ENCODE results near the gene PLS1. TPM values are rescaled to one million over a fixed set of nuclear protein-coding genes. Genes with fewer than 3 reads are reported as not detected.

The PLS1 gene
- total RNA-seq, 1 experiment from 2014 or later: 6.4 TPM

DNA sequence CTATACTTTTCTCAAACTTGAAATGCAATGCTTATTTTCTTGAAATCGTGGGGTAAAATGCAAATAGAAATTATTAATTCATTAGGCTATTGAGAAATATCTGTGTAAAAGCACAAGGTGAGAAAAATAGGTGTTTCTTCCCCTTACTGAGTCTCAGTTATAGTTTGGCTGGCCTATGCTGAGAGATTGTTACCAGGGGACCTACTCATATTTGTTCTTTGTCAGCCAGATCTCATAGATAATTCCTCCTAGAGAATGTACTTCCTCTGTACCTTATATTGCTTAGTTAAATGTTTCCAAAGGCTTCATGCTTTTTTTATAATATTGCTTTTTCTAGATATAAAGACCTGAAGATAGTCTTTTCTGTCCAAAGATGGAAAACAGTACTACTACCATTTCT is 67.7 kb downstream of the PLS1 start:
- Histone ChIP-seq H3K27ac (ENCODE audit: low read depth, low read length, poor library complexity, severe bottlenecking) (no peak overlapping the region), H3K36me3 (ENCODE audit: insufficient read depth, low read length, poor library complexity, severe bottlenecking) (no peaks in the 10 kb centered on the region), H3K4me3 (ENCODE audit: low read depth, low read length, poor library complexity, severe bottlenecking) (no peak overlapping the region), H3K27me3 (replicated peaks; ENCODE audit: insufficient read depth, low read depth, low read length, poor library complexity) (no peaks in the 10 kb centered on the region), H3K9me3 (ENCODE audit: low read depth, low read length, poor library complexity, severe bottlenecking) (no peaks in the 10 kb centered on the region), H3K4me1 (ENCODE audit: insufficient read depth, low read length, poor library complexity, severe bottlenecking) (no peaks in the 10 kb centered on the region)
- ChIA-PET POLR2A (ENCODE audit: low non-redundant PET) (no interaction called here), CTCF (no interaction called here)
- intact Hi-C loops (cut with micrococcal nuclease; ENCODE audit: unreplicated experiment): no loop called here
- no peak for TF ChIP-seq EZH2 (IDR thresholded peaks at IDR 0.05; ENCODE audit: borderline replicate concordance, low read depth, low read length, poor library complexity, severe bottlenecking)
- TF ChIP-seq, protein P1, sequence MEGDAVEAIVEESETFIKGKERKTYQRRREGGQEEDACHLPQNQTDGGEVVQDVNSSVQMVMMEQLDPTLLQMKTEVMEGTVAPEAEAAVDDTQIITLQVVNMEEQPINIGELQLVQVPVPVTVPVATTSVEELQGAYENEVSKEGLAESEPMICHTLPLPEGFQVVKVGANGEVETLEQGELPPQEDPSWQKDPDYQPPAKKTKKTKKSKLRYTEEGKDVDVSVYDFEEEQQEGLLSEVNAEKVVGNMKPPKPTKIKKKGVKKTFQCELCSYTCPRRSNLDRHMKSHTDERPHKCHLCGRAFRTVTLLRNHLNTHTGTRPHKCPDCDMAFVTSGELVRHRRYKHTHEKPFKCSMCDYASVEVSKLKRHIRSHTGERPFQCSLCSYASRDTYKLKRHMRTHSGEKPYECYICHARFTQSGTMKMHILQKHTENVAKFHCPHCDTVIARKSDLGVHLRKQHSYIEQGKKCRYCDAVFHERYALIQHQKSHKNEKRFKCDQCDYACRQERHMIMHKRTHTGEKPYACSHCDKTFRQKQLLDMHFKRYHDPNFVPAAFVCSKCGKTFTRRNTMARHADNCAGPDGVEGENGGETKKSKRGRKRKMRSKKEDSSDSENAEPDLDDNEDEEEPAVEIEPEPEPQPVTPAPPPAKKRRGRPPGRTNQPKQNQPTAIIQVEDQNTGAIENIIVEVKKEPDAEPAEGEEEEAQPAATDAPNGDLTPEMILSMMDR (conservative IDR thresholded peaks at IDR 0.05; ENCODE audit: low read depth, low read length): no peak
- no peak for DNase-seq (ENCODE audit: low spot score)
- no TSS peak for BruUV-seq (replicated peaks)

DNA sequence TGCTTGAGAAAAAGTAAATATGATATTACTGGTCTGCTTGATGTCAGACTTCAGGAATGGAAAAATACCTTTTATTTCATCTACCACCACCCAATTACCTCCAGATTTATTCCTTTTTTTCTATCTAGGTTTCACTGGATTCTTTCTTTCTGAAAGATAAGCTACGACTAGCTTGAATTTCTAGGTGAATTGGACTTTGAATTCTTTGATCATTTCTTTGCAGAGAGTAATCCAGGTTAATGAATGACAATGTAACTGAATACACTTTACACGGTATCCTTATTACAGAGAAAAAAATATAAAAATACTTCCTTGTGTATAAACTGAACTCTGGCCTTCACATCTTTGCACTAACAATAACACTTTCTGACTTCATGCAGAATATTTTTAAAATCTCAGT is 68.1 kb downstream of the PLS1 start:
- Histone ChIP-seq H3K4me3 (ENCODE audit: low read depth, low read length, poor library complexity, severe bottlenecking) (no peak overlapping the region), H3K9me3 (ENCODE audit: low read depth, low read length, poor library complexity, severe bottlenecking) (no peaks in the 10 kb centered on the region), H3K4me1 (ENCODE audit: insufficient read depth, low read length, poor library complexity, severe bottlenecking) (no peaks in the 10 kb centered on the region), H3K27ac (ENCODE audit: low read depth, low read length, poor library complexity, severe bottlenecking) (no peak overlapping the region), H3K27me3 (replicated peaks; ENCODE audit: insufficient read depth, low read depth, low read length, poor library complexity) (no peaks in the 10 kb centered on the region), H3K36me3 (ENCODE audit: insufficient read depth, low read length, poor library complexity, severe bottlenecking) (no peaks in the 10 kb centered on the region)
- CTCF ChIA-PET: no interaction called here
- no peak for DNase-seq (ENCODE audit: low spot score)
- no TSS peak for BruUV-seq (replicated peaks)
- intact Hi-C loops (cut with micrococcal nuclease; ENCODE audit: unreplicated experiment): no loop called here
- POLR2A ChIA-PET (ENCODE audit: low non-redundant PET): no interaction called here
- TF ChIP-seq EZH2 (IDR thresholded peaks at IDR 0.05; ENCODE audit: borderline replicate concordance, low read depth, low read length, poor library complexity, severe bottlenecking): no peak
- TF ChIP-seq, protein P1 (conservative IDR thresholded peaks at IDR 0.05; ENCODE audit: low read depth, low read length): no peak

DNA sequence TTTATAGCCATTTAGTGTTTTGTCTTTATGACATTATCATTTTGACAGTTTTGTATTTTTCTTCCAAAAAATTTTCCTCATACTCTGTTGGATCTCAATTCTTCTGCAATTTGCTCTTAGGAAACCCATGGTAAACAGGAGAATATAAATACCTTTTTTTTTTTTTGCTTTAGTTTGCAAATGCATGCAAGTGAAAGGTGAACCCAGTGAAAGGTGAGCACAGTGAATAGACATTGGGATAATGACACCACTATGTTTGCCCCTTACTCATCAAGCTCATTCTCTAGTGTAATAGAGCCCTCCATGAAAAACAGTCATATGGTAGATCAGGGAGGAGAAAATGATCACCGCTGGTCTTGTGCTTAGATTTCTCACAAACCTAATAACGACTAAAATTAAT is 68.6 kb downstream of the PLS1 start:
- Histone ChIP-seq H3K36me3 (ENCODE audit: insufficient read depth, low read length, poor library complexity, severe bottlenecking) (no peaks in the 10 kb centered on the region), H3K27me3 (replicated peaks; ENCODE audit: insufficient read depth, low read depth, low read length, poor library complexity) (no peaks in the 10 kb centered on the region), H3K4me1 (ENCODE audit: insufficient read depth, low read length, poor library complexity, severe bottlenecking) (no peaks in the 10 kb centered on the region), H3K4me3 (ENCODE audit: low read depth, low read length, poor library complexity, severe bottlenecking) (no peak overlapping the region), H3K27ac (ENCODE audit: low read depth, low read length, poor library complexity, severe bottlenecking) (no peak overlapping the region), H3K9me3 (ENCODE audit: low read depth, low read length, poor library complexity, severe bottlenecking) (no peaks in the 10 kb centered on the region)
- POLR2A ChIA-PET (ENCODE audit: low non-redundant PET): no interaction called here
- CTCF ChIA-PET: no interaction called here
- TF ChIP-seq, protein P1 (conservative IDR thresholded peaks at IDR 0.05; ENCODE audit: low read depth, low read length): no peak
- intact Hi-C loops (cut with micrococcal nuclease; ENCODE audit: unreplicated experiment): no loop called here
- no peak for DNase-seq (ENCODE audit: low spot score)
- no TSS peak for BruUV-seq (replicated peaks)

Measured in A673 (cell line).